ENCODE measurements around the gene COBL.

Gene COBL

GRCh38 chr7:51019891-51020870 is 296.4 kb downstream of the COBL start:
- no peak for DNase-seq (ENCODE audit: low spot score)

GRCh38 chr7:51019191-51019844 is 297.3 kb downstream of the COBL start:
- no peak for DNase-seq (ENCODE audit: low spot score)

DNA sequence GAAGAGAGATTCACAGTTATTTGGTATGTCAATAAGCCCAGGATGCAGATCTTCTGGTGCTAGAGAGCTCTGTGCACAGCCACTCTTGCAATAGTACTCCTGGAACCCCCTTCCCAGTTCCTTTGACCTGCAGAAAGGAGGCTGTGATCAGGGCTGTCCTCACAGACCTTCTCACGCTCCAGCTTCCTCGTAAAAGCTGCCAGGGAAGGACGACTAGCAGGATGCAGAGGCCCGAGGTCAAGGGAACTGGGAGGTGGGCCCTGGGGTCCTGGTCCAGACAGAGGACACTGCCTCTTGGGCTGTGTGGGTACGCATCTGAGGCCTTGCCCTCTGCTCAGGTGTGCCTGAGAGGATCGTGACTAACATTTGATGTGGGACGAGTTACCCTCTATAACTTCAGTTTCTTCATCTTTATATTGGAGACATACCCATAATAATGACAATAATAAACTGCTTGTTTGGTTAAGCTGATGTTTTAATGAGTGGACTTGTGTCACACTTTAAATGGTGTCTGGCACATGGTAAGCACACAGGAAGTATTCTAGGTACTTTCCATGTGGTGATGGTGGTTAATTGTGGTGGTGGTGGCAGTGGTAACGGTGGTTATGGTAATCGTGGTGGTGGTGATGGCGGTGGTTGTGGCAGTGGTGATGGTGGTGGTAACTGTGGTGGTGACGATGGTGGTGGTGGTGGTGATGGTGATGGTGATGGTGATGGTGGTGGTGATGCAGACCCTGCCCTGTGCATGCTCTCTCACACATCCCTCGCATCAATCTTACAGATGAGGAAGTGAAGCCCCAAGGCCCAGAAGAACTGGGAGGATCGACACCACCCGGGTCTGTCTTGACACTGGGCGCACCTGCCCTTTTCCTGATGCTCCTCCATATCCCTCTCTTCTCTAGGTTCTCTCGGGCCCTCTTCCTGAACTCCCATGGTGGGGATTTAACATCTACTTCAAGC is 298.8 kb downstream of the COBL start:
- no peak for DNase-seq (ENCODE audit: low spot score)

DNA sequence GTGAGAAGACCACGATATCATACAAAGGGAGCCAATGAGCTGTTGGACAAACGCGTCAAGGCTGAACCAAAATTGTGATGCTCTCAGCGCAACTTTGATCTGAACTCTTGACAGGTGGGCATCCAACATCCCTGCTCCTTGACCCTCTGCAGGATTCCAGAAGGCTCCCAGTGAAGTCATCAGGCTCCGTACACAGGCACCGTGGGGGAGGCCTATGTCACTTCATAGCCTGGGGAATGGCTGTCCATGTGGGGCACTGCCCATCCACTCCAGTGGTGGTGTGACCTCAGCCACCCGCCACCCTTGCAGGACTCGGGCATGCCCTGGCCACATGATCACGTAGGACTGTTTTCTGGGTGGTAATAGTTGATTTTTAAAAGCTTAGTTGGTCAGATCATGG is 300.1 kb downstream of the COBL start:
- no peak for DNase-seq (ENCODE audit: low spot score)

GRCh38 chr7:51015581-51015980 is 301.0 kb downstream of the COBL start:
- DNase-seq (ENCODE audit: low spot score): no peak

DNA sequence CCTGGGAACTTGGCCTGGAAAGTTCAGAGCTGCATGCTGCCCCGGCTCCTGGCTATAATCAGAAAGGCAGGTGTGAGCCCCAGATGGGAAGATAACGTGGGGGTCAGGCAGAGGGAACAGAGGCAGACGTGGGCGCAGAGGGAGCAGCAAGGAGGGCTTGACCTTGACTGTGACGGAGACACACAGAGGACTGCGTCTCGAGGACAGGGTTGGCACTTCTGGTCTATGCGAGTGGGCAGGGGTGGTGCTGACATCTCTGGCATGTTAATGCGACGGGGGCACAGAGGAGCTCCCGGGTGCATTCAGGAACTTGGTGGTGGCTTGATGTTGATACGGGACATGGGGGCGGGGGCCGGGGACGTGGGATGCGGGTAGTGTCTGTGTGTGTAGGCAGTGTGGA is 301.8 kb downstream of the COBL start:
- DNase-seq (ENCODE audit: low spot score): no peak

GRCh38 chr7:51013861-51014511 is 302.6 kb downstream of the COBL start:
- DNase-seq (ENCODE audit: low spot score): no peak

DNA sequence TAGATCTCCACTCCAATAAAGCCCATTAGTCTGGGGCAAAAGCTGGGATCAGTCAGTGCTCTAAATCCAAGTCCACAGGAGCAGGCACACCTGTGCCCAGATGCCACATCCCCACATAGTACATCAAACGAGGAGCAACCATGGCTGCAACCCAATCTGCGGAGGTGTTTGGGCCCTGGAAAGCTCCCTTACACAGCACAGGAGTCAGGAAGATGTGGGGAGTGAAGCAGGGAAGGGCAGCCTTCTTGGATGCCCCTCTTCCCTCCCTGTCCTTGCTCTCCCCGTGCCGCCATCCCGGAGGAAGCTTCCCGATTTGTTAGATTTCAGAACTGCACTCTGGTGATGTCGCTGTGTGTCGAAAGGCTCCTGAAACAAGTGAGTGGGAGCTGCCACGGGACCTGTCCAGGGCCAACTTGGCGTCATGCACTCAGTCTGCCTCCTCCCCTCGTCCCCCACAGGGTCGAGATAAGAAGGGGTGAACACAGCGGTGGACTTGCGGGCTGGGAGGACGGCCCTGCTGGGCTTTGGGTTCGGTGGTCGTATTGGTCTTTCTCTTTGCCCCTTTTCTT is 303.3 kb downstream of the COBL start:
- DNase-seq (ENCODE audit: low spot score): no peak

DNA sequence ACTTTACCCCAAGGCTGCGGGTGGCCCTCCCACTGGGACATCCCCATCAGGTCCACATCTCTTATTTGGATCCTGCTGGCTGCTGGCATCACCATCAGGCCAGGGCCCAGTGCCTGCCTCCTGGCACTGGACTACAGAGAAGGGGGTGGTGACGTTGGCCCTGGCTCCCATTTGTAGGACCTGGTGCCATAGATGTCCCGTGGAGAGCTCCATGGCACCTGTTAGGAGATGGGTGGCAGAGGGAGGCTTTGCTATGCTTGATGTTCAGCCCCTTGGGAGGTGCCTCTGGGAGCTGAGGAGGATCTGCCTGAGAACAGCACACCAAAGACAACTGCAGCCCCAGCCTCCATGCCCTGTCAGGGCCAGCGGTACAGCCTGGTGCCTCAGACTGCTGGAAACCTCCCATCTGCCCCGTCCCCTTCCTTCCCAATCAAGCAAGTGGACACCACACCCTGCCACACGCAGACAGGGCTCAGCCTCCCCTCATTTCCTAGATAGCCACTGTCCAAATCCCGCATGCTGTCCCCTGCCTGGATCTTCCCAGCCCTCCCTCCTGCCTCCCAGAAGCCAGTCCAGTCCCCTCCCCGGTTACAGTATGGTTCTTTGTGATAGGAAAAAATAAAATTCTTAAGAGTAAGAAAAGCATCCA is 303.9 kb downstream of the COBL start:
- DNase-seq (ENCODE audit: low spot score): no peak

- DNase-seq (ENCODE audit: low spot score): no peak
Measured at GRCh38 chr7:51011710-51012350, 304.8 kb downstream of the COBL start.

DNA sequence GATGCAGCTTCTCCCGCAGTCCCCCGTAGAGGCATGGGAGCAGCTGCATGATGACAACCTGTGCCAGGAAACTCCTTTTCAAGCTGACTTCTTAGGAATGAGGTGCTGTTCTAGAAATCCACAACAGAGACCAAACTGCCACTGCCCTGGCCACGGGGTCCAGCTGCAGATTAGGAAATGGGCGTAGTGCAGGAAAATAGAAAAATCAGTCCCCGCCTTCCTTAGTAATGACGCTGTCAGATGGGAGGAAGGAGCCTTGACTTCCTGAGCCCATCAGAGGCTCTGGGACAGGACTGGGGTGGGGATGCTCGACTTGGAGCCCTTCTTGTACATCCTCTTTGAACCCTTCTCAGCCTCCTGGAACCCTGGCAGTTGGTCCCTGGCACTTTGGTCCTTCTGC is 306.1 kb downstream of the COBL start:
- DNase-seq (ENCODE audit: low spot score): no peak

DNA sequence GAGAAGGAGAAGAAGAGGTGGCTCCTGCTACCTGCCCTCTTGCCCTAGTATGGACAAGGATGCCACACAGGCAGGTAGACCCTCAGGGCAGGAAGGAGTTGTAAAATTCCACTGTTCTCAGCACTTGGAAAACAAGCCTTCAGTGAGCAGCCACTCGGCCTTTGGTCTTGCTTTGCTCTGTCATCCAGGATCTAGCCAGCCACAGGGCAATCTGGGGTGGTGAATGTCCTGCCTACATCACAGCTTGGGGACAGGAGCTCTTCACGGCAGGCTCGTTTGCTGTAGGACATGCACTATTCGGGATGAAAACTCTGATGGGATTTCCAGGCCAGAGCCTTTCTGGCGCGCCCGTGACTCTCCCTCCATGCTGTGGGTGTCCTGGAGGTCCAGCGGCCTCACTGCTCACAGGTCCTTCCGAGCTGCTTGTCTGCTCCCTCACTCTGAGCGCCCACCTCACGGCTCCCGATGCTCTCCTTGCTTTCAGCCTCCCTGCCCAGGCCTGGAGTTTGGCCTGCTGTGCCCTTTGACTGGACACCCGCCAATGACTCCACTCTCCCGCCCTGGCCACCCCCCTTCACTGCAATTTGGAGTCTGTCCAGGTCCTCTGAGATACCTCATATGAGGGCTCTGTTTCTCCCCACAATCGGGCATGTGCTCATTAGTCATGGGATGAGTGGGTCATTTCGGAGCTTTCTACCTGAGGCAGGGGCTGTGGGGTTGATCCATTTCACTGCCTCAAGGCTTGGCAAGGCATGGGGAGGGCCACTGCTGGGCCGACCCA is 306.7 kb downstream of the COBL start:
- no peak for DNase-seq (ENCODE audit: low spot score)

- DNase-seq (ENCODE audit: low spot score): no peak
Measured at GRCh38 chr7:51007551-51008505, 308.8 kb downstream of the COBL start.

DNA sequence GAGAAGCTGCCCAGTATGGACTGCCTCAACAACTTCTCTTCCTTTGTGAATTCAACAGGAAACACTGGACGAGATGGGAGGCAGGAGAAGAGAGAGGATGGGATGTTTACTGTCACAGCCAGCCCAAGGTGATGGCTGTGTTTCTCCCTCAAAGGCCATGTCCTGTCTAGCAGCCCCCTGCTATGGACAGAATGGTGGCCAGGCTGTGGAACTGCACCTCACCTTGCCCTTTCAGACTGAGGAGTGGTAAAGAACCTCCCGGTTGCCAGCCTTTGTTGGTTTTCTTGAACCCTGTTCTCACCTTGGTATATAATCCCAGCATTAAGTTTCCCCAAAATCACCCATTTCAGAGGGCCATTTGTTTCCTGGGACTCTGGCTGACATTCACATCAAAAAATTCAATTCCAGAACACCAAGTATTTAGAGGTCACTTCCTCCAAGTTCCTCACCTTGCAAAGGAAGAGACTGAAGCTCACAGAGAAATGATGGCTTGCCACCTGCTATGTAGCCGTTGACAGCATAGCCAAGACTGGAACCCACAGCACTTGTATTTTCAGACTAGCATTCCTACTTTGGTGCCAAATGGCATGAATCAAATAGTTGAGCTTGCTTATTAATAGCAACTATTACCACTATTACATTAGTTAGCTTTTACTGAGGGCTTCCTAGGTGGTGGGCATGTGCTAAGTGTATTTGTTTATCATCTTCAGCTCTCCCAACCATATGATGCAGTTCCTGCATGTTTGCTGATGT is 309.9 kb downstream of the COBL start:
- DNase-seq (ENCODE audit: low spot score): no peak

DNA sequence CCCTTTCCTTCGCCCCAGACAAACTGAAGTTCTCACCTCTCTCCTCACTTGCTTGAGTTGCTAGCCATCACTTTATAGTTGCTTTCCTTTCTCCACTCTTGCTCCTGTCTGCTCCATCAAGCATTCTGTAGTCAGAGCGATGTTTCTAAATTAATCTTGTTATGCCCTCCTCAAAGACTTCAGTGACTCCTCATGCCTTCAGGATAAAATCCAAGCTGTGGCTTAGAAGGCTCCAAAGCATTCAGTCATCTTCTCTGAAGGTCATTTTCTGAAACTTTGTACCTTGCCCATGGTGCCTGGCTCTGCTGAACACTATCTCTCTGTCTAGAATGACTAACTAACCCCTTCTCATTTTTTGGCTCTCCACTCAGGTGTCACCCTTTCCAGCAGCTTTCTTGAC is 311.5 kb downstream of the COBL start:
- no peak for DNase-seq (ENCODE audit: low spot score)

GRCh38 chr7:51000956-51001355 is 315.7 kb downstream of the COBL start:
- no peak for DNase-seq (ENCODE audit: low spot score)

GRCh38 chr7:50994753-50995319 is 321.8 kb downstream of the COBL start:
- DNase-seq (ENCODE audit: low spot score): no peak

Data from CD4-positive, alpha-beta T cell treated with Interleukin-2 at 100 ng/mL for 4 hours (primary cell).